Measurements from ENCODE around the gene DBI. TPM values are rescaled to one million over a fixed set of nuclear protein-coding genes. Genes with fewer than 3 reads are reported as not detected.

The DBI gene
- total RNA-seq, 1 experiment from 2014 or later: 129 TPM

DNA sequence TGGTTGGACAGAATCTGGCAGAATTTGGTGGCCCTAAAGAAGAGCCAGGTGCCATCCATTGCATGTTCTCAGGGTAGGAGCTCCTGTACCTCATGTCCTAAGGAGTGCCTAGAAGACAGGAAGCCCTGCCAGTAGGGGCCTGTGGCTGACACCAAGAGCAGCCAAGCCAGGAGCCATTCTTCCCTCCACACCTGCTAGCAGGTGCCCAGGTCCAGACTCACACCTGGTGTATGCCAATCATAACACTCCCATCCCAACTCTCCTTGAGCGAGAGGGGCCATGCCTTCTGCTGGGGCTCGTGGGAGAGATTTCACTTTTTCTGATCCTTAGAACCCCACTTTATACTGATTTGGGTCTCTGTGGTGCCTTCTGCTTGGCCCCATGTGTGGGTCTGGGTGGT is 38.4 kb downstream of the DBI start:
- Histone ChIP-seq H3K27me3 (ENCODE audit: insufficient read depth, low read length) (no peaks in the 10 kb centered on the region), H2AFZ (ENCODE audit: low read depth, low read length, poor library complexity, severe bottlenecking) (no peak overlapping the region), H3K4me3 (replicated peaks in 1 of 2; ENCODE audit: low read depth in 1 of 2, low read length in 2 of 2) (no peak overlapping the region), H3K36me3 (ENCODE audit: control insufficient read depth in 1 of 2, insufficient read depth in 2 of 2, low read length in 2 of 2) (no peaks in the 10 kb centered on the region), H3K4me1 (ENCODE audit: control insufficient read depth in 1 of 2, insufficient read depth in 2 of 2, low read length in 2 of 2) (no peaks in the 10 kb centered on the region), H3K9me3 (ENCODE audit: control insufficient read depth in 1 of 2, insufficient read depth in 1 of 2, low read depth in 1 of 2, low read length in 2 of 2) (no peaks in the 10 kb centered on the region), H3K9ac (ENCODE audit: low read length) (no peak overlapping the region), H3K79me2 (ENCODE audit: insufficient read depth, low read length) (no peaks in the 10 kb centered on the region), H3K4me2 (ENCODE audit: low read length) (no peak overlapping the region), H4K20me1 (ENCODE audit: insufficient read depth) (no peaks in the 10 kb centered on the region), H3K9me2 (ENCODE audit: insufficient read depth) (no peaks in the 10 kb centered on the region), H3K27ac (ENCODE audit: low read depth, low read length) (no peak overlapping the region)
- ChIA-PET CTCF (interaction anchor here (3.0 kb wide), 1 partner anchor 72 kb away, joined by 10 read pairs; no protein-coding TSS in a partner anchor), RAD21 (ENCODE audit: low non-redundant PET in 1 of 2, low total read pairs in 2 of 2, uncharacterized antibody in 2 of 2, unreplicated experiment in 2 of 2) (no interaction called here), POLR2A (no interaction called here)
- TF ChIP-seq SP1 (IDR thresholded peaks at IDR 0.05; ENCODE audit: low read depth): no peak
- TF ChIP-seq ZFX (IDR thresholded peaks at IDR 0.05): no peak
- TF ChIP-seq CEBPB (IDR thresholded peaks at IDR 0.05; ENCODE audit: low read depth): no peak
- TF ChIP-seq, protein P1, sequence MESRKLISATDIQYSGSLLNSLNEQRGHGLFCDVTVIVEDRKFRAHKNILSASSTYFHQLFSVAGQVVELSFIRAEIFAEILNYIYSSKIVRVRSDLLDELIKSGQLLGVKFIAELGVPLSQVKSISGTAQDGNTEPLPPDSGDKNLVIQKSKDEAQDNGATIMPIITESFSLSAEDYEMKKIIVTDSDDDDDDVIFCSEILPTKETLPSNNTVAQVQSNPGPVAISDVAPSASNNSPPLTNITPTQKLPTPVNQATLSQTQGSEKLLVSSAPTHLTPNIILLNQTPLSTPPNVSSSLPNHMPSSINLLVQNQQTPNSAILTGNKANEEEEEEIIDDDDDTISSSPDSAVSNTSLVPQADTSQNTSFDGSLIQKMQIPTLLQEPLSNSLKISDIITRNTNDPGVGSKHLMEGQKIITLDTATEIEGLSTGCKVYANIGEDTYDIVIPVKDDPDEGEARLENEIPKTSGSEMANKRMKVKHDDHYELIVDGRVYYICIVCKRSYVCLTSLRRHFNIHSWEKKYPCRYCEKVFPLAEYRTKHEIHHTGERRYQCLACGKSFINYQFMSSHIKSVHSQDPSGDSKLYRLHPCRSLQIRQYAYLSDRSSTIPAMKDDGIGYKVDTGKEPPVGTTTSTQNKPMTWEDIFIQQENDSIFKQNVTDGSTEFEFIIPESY (IDR thresholded peaks at IDR 0.05; ENCODE audit: extremely low read depth, insufficient replicate concordance, low read length): no peak
- TF ChIP-seq ELF1 (IDR thresholded peaks at IDR 0.05; ENCODE audit: borderline replicate concordance, low read depth): no peak
- TF ChIP-seq YY1 (IDR thresholded peaks at IDR 0.05; ENCODE audit: extremely low read depth, insufficient replicate concordance, low read depth, low read length): no peak
- TF ChIP-seq POLR2AphosphoS5 (IDR thresholded peaks at IDR 0.05; ENCODE audit: low read depth, low read length): no peak
- TF ChIP-seq JUND (IDR thresholded peaks at IDR 0.05): no peak
- TF ChIP-seq CBX3 (IDR thresholded peaks at IDR 0.05; ENCODE audit: low read depth): no peak
- DNase-seq (ENCODE audit: low read depth, low spot score) (no peak), ATAC-seq (no peak)
- no TSS peak for BruUV-seq (replicated peaks)
- intact Hi-C loops (cut with micrococcal nuclease): no loop called here

Data from HCT116 (cell line).